Stimulated activated CD8-positive, alpha-beta memory T cell treated with anti-CD3 and anti-CD28 coated beads, Interleukin-12 subunit alpha, Interleukin-12 subunit beta, amount 100 ng/mL, for 1 hour (primary cell): ENCODE measurements around the gene ZNF277.
"Not testable (repeated sequence)": the region's sequence is repeated elsewhere in the genome, so short reads cannot be mapped to it uniquely, and the experiment has no call there.

Experiments used
- DNase-seq: peaks from one replicate; pipeline ENCODE4 v3.0.0-alpha.2; 2020; ENCODE audit warnings: low read depth

ZNF277 gene

DNA sequence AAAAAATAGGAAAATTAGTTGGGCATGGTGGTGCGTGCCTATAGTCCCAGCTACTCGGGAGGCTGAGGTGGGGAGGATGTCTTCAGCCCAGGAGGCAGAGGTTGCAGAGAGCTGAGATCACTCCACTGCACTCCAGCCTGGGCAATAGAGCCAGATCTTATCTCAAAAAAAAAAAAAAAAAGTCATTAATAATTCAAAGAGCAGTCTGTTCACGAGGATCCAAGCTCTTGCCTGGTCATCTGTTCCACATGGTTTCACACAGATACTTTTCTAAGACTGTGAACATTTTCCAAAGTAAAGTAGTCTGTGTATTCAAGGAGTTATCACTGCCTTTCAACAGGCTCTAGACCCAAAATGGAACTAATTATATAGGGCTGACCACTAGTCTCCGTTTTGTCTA, 86.9 kb downstream of the ZNF277 start:
- DNase-seq: no peak

- DNase-seq: no peak
These were observed 89.9 kb downstream of the ZNF277 start for GRCh38 chr7:112296432-112296831.

GRCh38 chr7:112297681-112298080, 91.2 kb downstream of the ZNF277 start:
- no peak for DNase-seq

GRCh38 chr7:112298543-112299100, 92.1 kb downstream of the ZNF277 start:
- no peak for DNase-seq

GRCh38 chr7:112300072-112300471, 93.6 kb downstream of the ZNF277 start:
- DNase-seq: no peak

DNA sequence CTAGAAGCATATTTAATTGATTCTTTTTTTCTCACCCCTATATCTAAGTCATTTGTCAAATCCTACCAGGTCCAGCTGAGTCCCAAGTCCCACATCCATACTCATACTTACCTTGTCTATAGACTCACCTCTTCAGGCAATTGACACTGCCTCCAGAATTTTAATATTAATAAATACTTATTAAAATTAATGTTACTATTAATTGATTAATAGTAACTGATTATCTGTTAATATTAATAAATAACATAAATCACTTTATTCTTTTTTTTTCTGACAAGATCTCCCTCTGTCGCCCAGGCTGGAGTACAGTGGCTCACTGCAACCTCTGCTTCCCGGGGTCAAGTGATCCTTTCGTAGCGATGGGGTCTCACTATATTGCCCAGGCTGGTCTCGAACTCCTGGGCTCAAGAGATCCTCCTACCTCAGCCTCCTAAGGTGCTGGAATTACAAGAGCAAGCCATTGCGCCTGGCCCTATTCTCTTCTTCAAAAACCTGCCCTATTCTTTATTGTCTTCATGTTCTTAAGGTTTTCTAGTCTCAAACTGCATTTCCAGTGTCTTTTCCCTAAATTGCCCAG, 94.4 kb downstream of the ZNF277 start:
- DNase-seq: no peak

DNA sequence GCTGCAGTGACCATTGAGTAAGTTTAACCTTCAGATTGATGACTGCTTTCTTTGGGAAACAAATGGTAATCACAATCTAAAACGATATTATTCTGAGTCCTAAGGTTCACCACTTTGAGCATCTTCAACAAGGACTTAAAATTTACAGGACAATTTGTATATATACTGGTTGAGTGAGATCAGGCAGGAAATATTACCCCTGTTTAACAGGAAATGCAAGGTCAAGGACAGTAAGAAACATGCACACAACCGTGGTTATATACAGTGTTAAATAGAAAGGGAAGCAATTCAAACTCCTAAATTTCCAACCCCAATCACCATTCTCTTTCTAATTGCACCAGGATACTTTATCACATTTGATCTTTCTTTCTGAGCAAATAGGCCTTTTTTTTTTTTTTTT, 96.1 kb downstream of the ZNF277 start:
- no peak for DNase-seq

DNA sequence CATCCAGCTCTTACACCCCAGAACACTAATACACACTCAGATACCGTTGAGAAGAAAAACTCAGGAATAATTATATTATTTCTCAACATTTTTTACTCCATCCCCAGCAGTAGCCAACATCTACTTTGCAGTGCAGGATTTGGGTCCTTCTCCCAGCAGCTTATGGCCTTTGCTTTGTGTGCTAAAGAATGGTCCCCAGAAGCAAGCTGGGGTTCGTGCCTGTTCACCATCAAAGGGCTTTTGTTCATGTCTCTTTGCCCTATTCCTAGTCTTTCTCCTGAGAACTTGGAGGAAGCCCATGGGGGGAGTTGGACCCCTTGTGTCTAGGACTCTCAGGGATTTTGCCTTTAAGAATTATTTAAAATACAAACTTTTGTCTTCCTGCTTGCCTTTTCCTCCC, 100.4 kb downstream of the ZNF277 start:
- no peak for DNase-seq

GRCh38 chr7:112307506-112307905, 101.0 kb downstream of the ZNF277 start:
- no peak for DNase-seq

- DNase-seq: no peak
These were observed 102.5 kb downstream of the ZNF277 start for GRCh38 chr7:112308974-112309373.

- DNase-seq: not testable (repeated sequence)
These were observed 110.3 kb downstream of the ZNF277 start for GRCh38 chr7:112316803-112317202.

- DNase-seq: no peak
These were observed 115.6 kb downstream of the ZNF277 start for GRCh38 chr7:112322070-112322469.

DNA sequence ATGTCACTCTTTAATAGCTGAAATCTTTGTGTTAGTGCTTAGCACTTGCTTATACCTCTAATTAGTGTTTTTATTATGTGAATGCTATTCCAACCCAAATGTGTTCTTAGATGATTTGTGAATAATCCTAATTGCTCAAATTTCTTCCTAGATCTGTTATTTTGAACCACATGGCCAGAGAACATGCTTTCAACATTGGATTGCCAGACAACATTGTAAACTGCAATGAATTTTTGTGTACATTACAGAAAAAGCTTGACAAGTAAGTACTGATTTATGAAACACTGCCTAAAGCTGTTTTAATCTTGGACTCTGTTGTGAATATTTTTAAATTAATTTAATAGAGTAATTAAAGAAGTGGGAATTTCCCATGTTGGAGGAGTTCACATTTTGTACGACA, 121.1 kb downstream of the ZNF277 start:
- DNase-seq: no peak

DNA sequence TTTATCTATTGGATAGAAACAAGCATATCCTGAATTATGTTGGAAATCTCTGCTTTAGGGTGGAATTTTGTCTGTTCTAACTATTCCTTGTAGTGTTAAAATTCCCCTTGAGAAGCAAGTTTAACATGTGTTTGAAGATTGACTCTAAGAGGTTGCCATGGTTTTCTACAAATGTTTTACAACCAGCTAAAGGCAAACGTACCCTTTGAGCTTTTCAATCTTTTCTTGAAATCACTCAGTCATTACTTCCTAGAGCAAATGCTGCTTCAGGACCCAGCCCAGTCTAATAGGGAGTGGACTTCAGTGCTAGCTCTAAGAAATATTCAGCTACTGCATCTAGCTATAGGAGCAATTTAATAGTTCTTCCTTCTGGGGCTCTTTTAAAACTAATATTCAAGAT, 125.0 kb downstream of the ZNF277 start:
- no peak for DNase-seq

GRCh38 chr7:112334366-112334765, 127.9 kb downstream of the ZNF277 start:
- no peak for DNase-seq

- no peak for DNase-seq
These were observed 129.8 kb downstream of the ZNF277 start for GRCh38 chr7:112336261-112336660.

GRCh38 chr7:112336936-112337576, 130.6 kb downstream of the ZNF277 start:
- no peak for DNase-seq

- no peak for DNase-seq
These were observed 131.4 kb downstream of the ZNF277 start for GRCh38 chr7:112337892-112338291.

DNA sequence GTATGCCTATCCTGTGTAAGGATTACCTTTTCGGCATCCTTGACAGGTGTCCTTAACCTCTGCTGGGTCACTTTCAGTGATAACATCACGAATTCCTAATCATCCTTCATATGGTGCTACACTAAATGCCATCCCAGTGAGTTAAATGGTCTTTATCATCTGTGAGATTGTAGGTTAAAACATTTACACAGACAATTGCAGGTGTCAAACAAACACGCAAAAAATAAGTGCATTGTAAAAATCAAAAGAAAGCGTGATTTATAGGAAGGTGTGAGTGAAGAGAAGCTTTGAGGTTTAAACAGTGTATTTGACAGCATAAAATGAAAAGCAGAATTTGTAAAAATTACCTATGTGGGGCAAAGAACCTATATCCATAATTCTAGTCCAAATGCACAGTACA, 132.3 kb downstream of the ZNF277 start:
- no peak for DNase-seq

DNA sequence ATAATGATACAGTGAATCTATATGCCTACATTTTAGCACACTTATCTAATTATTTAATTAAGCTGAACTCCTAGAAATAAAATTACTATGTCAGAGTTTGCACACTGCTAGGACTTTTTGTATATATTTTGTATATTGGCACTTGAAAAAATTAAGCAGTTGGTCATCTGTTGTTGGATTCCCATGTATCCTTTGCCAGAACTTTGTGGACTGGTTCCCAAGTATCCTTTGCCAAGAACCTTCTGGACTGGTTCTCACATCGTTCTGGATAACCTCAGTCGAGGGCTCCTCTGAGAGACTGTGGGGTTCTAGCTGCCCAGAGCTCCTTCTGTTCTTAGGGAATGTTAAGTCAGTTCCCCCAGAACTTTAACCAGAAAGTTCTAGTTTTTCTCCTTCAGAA, 135.0 kb downstream of the ZNF277 start:
- no peak for DNase-seq

GRCh38 chr7:112346381-112347060, 140.0 kb downstream of the ZNF277 start:
- no peak for DNase-seq

DNA sequence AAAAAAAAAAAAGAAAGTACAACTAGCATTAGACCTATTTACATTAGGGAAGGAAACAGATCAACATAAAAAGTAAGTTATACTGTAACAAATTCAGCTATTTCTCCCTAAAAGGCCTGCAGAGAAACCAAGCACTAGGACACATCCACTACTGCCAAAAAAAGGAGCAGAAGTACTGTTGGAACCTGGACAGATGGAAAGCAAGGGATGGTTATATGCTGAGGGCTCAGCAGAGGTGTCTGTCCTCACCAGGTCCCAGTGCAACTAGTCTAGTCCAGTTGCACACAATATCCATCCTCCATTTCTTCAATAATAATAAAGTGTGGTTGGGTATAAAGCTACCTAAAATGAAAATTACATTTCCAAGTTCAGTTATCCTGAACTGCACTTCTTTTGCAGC, 140.6 kb downstream of the ZNF277 start:
- DNase-seq: no peak

DNA sequence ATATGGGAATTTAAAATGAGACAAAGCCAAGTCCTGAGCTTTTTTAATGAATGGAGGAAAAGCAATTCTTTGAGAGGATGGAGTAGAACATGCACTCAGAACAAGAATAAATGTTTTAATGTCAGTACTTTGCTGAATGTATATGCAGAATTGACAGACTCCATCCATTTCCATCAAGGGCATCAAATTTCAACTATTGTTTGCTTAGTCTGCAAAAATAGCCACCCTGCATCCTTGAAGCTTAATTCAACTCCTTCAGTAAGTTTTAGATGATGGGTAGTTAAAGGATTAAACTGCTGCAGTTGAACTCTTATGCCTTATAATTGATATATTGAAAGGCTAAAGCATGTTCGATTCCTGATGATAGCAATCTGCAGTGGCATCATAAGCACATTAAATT, 144.1 kb downstream of the ZNF277 start:
- no peak for DNase-seq
